Measurements from ENCODE around the gene STUB1. TPM values are rescaled to one million over a fixed set of nuclear protein-coding genes. Genes with fewer than 3 reads are reported as not detected.

STUB1 gene
- total and polyA plus RNA-seq, 2 experiments from 2014 or later: 201 to 207 TPM

DNA sequence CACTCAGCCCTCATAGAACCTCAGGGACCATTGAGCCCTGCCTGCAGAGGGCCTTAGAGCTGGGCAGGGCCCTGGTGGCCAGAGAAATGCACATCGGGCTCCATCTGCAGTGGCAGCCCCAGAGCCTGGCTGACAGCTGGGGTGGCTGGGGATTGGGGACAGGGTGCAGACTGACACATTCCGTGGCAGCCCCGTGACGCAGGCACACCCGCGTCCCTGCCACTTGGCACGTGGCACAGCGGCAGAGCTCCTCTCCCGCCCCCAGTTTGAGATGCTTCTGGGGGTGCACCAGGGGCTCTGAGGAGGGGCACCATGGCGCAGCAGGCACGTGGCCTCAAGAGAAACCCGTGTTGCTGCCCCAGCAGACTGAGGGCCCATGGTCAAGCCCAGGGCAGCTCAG, 23.2 kb downstream of the STUB1 start:
- TF ChIP-seq EZH2 (IDR thresholded peaks at IDR 0.05; ENCODE audit: insufficient read depth, poor library complexity, severe bottlenecking): no peak
- no peak for TF ChIP-seq EZH2phosphoT487 (IDR thresholded peaks at IDR 0.05; ENCODE audit: insufficient read depth, low read depth)
- Histone ChIP-seq H2AFZ (no peak overlapping the region), H3K9me2 (ENCODE audit: insufficient read depth) (no peaks in the 10 kb centered on the region), H3K4me2 (ENCODE audit: unreplicated experiment) (no peak overlapping the region), H3K9ac (no peak overlapping the region), H3K4me1 (ENCODE audit: insufficient read depth) (no peaks in the 10 kb centered on the region), H3K79me2 (ENCODE audit: insufficient read depth) (no peaks in the 10 kb centered on the region), H3K27ac (no peak overlapping the region), H3K36me3 (ENCODE audit: low read depth) (no peaks in the 10 kb centered on the region), H3K4me3 (no peak overlapping the region), H4K20me1 (ENCODE audit: insufficient read depth) (no peaks in the 10 kb centered on the region), H3F3A (ENCODE audit: insufficient read depth) (no peaks in the 10 kb centered on the region), H3K9me3 (ENCODE audit: low read depth) (no peaks in the 10 kb centered on the region), H3K27me3 (replicated peaks; ENCODE audit: insufficient read depth) (peaks cover 40% of the 10 kb centered on the region)
- no peak for DNase-seq
- in situ Hi-C loops (cut with MboI): no loop called here
- 44 to 46% methylated on average over 12 of the region's 12 CpGs for WGBS, 2 experiments (ENCODE audit: low coverage in 1 of 2, low lambda C conversion rate in 2 of 2, missing lambda C conversion rate in 2 of 2)

GRCh38 chr16:704047-704446, 23.8 kb downstream of the STUB1 start:
- Histone ChIP-seq H3K9ac (no peak overlapping the region), H3K4me1 (ENCODE audit: insufficient read depth) (no peaks in the 10 kb centered on the region), H3K9me2 (ENCODE audit: insufficient read depth) (no peaks in the 10 kb centered on the region), H3K79me2 (ENCODE audit: insufficient read depth) (no peaks in the 10 kb centered on the region), H3K4me3 (no peak overlapping the region), H3K27me3 (replicated peaks; ENCODE audit: insufficient read depth) (peaks cover 40% of the 10 kb centered on the region), H2AFZ (no peak overlapping the region), H3K9me3 (ENCODE audit: low read depth) (no peaks in the 10 kb centered on the region), H3F3A (ENCODE audit: insufficient read depth) (no peaks in the 10 kb centered on the region), H3K4me2 (ENCODE audit: unreplicated experiment) (no peak overlapping the region), H3K36me3 (ENCODE audit: low read depth) (no peaks in the 10 kb centered on the region), H3K27ac (no peak overlapping the region), H4K20me1 (ENCODE audit: insufficient read depth) (no peaks in the 10 kb centered on the region)
- no peak for DNase-seq
- WGBS, 2 experiments (ENCODE audit: low coverage in 1 of 2, low lambda C conversion rate in 2 of 2, missing lambda C conversion rate in 2 of 2): 72 to 73% methylated on average over 6 to 7 of the region's 7 CpGs
- in situ Hi-C loops (cut with MboI): no loop called here
- TF ChIP-seq EZH2 (IDR thresholded peaks at IDR 0.05; ENCODE audit: insufficient read depth, poor library complexity, severe bottlenecking): no peak
- TF ChIP-seq EZH2phosphoT487 (IDR thresholded peaks at IDR 0.05; ENCODE audit: insufficient read depth, low read depth): no peak

- H3F3A ChIP-seq (ENCODE audit: insufficient read depth): no peaks in the 10 kb centered on the region
- TF ChIP-seq EZH2phosphoT487 (IDR thresholded peaks at IDR 0.05; ENCODE audit: insufficient read depth, low read depth) (no peak), EZH2 (IDR thresholded peaks at IDR 0.05; ENCODE audit: insufficient read depth, poor library complexity, severe bottlenecking) (peak; percentile 74)
- H3K4me3 ChIP-seq: no peak overlapping the region
- peaks cover 40% of the 10 kb centered on the region for H3K27me3 ChIP-seq (replicated peaks; ENCODE audit: insufficient read depth)
- no peak overlapping the region for H3K27ac ChIP-seq
- H3K9me3 ChIP-seq (ENCODE audit: low read depth): no peaks in the 10 kb centered on the region
- H3K4me2 ChIP-seq (ENCODE audit: unreplicated experiment): no peak overlapping the region
- H2AFZ ChIP-seq: no peak overlapping the region
- in situ Hi-C loops (cut with MboI): no loop called here
- no peaks in the 10 kb centered on the region for H4K20me1 ChIP-seq (ENCODE audit: insufficient read depth)
- WGBS, 2 experiments (ENCODE audit: low coverage in 1 of 2, low lambda C conversion rate in 2 of 2, missing lambda C conversion rate in 2 of 2): 14 to 21% methylated on average over 28 to 35 of the region's 50 CpGs
- H3K79me2 ChIP-seq (ENCODE audit: insufficient read depth): no peaks in the 10 kb centered on the region
- DNase-seq: no peak
- no peaks in the 10 kb centered on the region for H3K9me2 ChIP-seq (ENCODE audit: insufficient read depth)
- no peak overlapping the region for H3K9ac ChIP-seq
- no peaks in the 10 kb centered on the region for H3K36me3 ChIP-seq (ENCODE audit: low read depth)
- peaks cover 2% of the 10 kb centered on the region; the same call in 1 of the 2 replicates for H3K4me1 ChIP-seq (ENCODE audit: insufficient read depth)
Observed at GRCh38 chr16:704552-705380, 24.6 kb downstream of the STUB1 start.

- H3K4me2 ChIP-seq (ENCODE audit: unreplicated experiment): no peak within 1 kb of the TSS
- no peak within 1 kb of the TSS for H3K4me3 ChIP-seq
- H3F3A ChIP-seq (ENCODE audit: insufficient read depth): no peaks in the 10 kb centered on the region
- H3K79me2 ChIP-seq (ENCODE audit: insufficient read depth): no peaks in the 10 kb centered on the region
- H2AFZ ChIP-seq: no peak within 1 kb of the TSS
- no peaks in the 10 kb centered on the region for H3K9me3 ChIP-seq (ENCODE audit: low read depth)
- in situ Hi-C loops (cut with MboI): no loop called here
- H3K9me2 ChIP-seq (ENCODE audit: insufficient read depth): no peaks in the 10 kb centered on the region
- no peaks in the 10 kb centered on the region for H3K36me3 ChIP-seq (ENCODE audit: low read depth)
- no peak for DNase-seq
- no peak within 1 kb of the TSS for H3K9ac ChIP-seq
- H3K4me1 ChIP-seq (ENCODE audit: insufficient read depth): peaks cover 5% of the 10 kb centered on the region; the same call in 1 of the 2 replicates
- TF ChIP-seq EZH2 (IDR thresholded peaks at IDR 0.05; ENCODE audit: insufficient read depth, poor library complexity, severe bottlenecking): no peak
- no peak for TF ChIP-seq EZH2phosphoT487 (IDR thresholded peaks at IDR 0.05; ENCODE audit: insufficient read depth, low read depth)
- peaks cover 47% of the 10 kb centered on the region for H3K27me3 ChIP-seq (replicated peaks; ENCODE audit: insufficient read depth)
- H3K27ac ChIP-seq: no peak within 1 kb of the TSS
- no peaks in the 10 kb centered on the region for H4K20me1 ChIP-seq (ENCODE audit: insufficient read depth)
- WGBS, 2 experiments (ENCODE audit: low coverage in 1 of 2, low lambda C conversion rate in 2 of 2, missing lambda C conversion rate in 2 of 2): 3 to 4% methylated on average over 11 to 83 of the region's 115 CpGs
Observed at GRCh38 chr16:705431-706188, 25.4 kb downstream of the STUB1 start, which contains the start of gene FBXL16. TSS of gene FBXL16 (minus strand) at chr16:705801. CDS start at chr16:697405, 8,396 bp downstream.

All from GM23248 (cell line).